ENCODE results near the gene GNPDA2.
A peak's percentile ranks its signal among the peaks of the same experiment; 100 is the strongest.

Gene GNPDA2

GRCh38 chr4:44704673-44705072 is 21.7 kb downstream of the GNPDA2 start:
- ChIA-PET POLR2A (no interaction called here), CTCF (no interaction called here)
- DNase-seq (ENCODE audit: extremely low spot score) = no peak
- TF ChIP-seq ELF4 (IDR thresholded peaks at IDR 0.05) = no peak
- TF ChIP-seq FOXM1 (IDR thresholded peaks at IDR 0.05; ENCODE audit: borderline replicate concordance) = no peak
- TF ChIP-seq, protein P1, sequence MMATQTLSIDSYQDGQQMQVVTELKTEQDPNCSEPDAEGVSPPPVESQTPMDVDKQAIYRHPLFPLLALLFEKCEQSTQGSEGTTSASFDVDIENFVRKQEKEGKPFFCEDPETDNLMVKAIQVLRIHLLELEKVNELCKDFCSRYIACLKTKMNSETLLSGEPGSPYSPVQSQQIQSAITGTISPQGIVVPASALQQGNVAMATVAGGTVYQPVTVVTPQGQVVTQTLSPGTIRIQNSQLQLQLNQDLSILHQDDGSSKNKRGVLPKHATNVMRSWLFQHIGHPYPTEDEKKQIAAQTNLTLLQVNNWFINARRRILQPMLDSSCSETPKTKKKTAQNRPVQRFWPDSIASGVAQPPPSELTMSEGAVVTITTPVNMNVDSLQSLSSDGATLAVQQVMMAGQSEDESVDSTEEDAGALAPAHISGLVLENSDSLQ (IDR thresholded peaks at IDR 0.05) = no peak
- TF ChIP-seq FOXA1 (IDR thresholded peaks at IDR 0.05) = no peak
- no peak for TF ChIP-seq FOXK2 (IDR thresholded peaks at IDR 0.05)
- no peak for TF ChIP-seq SP1 (IDR thresholded peaks at IDR 0.05)
- no peak for TF ChIP-seq NFRKB (IDR thresholded peaks at IDR 0.05)
- TF ChIP-seq BHLHE40 (IDR thresholded peaks at IDR 0.05; ENCODE audit: borderline replicate concordance) = no peak
- TF ChIP-seq L3MBTL2 (conservative IDR thresholded peaks at IDR 0.05) = no peak
- TF ChIP-seq TARDBP (IDR thresholded peaks at IDR 0.05) = no peak
- no peak for TF ChIP-seq CTBP1 (IDR thresholded peaks at IDR 0.05; ENCODE audit: borderline replicate concordance)
- TF ChIP-seq HDGF (IDR thresholded peaks at IDR 0.05; ENCODE audit: borderline replicate concordance) = no peak

DNA sequence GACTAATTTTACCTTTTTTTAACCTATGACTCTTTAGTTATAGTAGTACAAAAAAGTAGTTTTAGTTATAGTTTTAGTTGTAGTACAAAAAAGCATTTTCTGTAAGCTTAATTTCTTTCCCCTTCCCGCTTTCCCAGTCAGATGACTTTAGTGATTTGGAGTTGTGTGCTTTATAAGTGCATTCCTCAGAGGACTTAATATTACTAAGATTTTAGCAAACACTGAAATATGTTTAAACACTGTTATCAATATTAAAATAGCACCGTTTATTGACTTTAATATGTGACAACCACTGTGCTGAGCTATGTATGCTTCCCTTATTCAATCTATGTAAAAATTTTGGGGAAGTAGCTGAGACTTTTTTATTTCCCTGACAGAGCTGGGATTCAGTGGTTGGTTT is 25.3 kb downstream of the GNPDA2 start:
- TF ChIP-seq SUZ12 (IDR thresholded peaks at IDR 0.05) = no peak
- no peak for TF ChIP-seq BHLHE40 (IDR thresholded peaks at IDR 0.05; ENCODE audit: borderline replicate concordance)
- TF ChIP-seq CTBP1 (IDR thresholded peaks at IDR 0.05; ENCODE audit: borderline replicate concordance) = no peak
- TF ChIP-seq FOXM1 (IDR thresholded peaks at IDR 0.05; ENCODE audit: borderline replicate concordance) = no peak
- TF ChIP-seq SP1 (IDR thresholded peaks at IDR 0.05) = no peak
- no peak for TF ChIP-seq NFRKB (IDR thresholded peaks at IDR 0.05)

GRCh38 chr4:44700427-44700826 is 25.9 kb downstream of the GNPDA2 start:
- no peak for DNase-seq (ENCODE audit: extremely low spot score)
- ChIA-PET CTCF (no interaction called here), POLR2A (no interaction called here)
- TF ChIP-seq TARDBP (IDR thresholded peaks at IDR 0.05) (no peak), FOXK2 (IDR thresholded peaks at IDR 0.05) (no peak), SP1 (IDR thresholded peaks at IDR 0.05) (no peak), SUZ12 (IDR thresholded peaks at IDR 0.05) (no peak), CTBP1 (IDR thresholded peaks at IDR 0.05; ENCODE audit: borderline replicate concordance) (no peak), BHLHE40 (IDR thresholded peaks at IDR 0.05; ENCODE audit: borderline replicate concordance) (no peak), LEF1 (IDR thresholded peaks at IDR 0.05; ENCODE audit: borderline replicate concordance) (no peak), ELF4 (IDR thresholded peaks at IDR 0.05) (no peak), L3MBTL2 (conservative IDR thresholded peaks at IDR 0.05) (no peak)
- TF ChIP-seq, protein P1 (IDR thresholded peaks at IDR 0.05) = no peak

More for the DNA sequence above, 25.3 kb downstream of the GNPDA2 start:
- ChIA-PET POLR2A (no interaction called here), CTCF (no interaction called here)
- no peak for DNase-seq (ENCODE audit: extremely low spot score)

- ChIA-PET POLR2A (no interaction called here), CTCF (no interaction called here)
- TF ChIP-seq TARDBP (IDR thresholded peaks at IDR 0.05) = no peak
- no peak for TF ChIP-seq BHLHE40 (IDR thresholded peaks at IDR 0.05; ENCODE audit: borderline replicate concordance)
- no peak for TF ChIP-seq FOXK2 (IDR thresholded peaks at IDR 0.05)
- TF ChIP-seq LEF1 (IDR thresholded peaks at IDR 0.05; ENCODE audit: borderline replicate concordance) = no peak
- TF ChIP-seq ELF4 (IDR thresholded peaks at IDR 0.05) = no peak
- TF ChIP-seq ARNT (IDR thresholded peaks at IDR 0.05) = no peak
- no peak for TF ChIP-seq SP1 (IDR thresholded peaks at IDR 0.05)
- no peak for TF ChIP-seq CTBP1 (IDR thresholded peaks at IDR 0.05; ENCODE audit: borderline replicate concordance)
- TF ChIP-seq FOXA1 (IDR thresholded peaks at IDR 0.05) = no peak
- TF ChIP-seq FOXM1 (IDR thresholded peaks at IDR 0.05; ENCODE audit: borderline replicate concordance) = no peak
- no peak for DNase-seq (ENCODE audit: extremely low spot score)
These were observed 41.7 kb downstream of the GNPDA2 start for GRCh38 chr4:44684648-44685047.

DNA sequence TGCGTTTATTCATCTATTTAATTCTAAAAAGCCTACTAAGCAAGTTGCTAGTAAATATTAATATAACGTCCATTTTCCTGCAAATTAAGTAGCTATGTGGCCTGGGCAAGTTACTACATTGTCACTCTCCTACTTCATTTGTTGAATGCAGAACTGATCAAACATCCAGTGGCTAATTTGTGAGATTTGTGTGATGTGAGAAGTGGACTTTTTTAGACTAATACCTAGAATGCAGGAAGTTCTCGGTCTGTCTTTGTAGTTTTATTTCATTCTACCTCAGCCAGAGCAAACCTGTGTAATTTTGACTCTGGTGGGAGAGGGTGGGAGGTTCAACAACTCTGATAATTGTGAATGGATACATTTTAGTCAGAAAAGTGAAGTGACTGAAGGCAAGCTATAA is 47.3 kb downstream of the GNPDA2 start:
- CTCF ChIA-PET = no interaction called here
- no peak for TF ChIP-seq ELF4 (IDR thresholded peaks at IDR 0.05)
- TF ChIP-seq, protein P1 (IDR thresholded peaks at IDR 0.05) = no peak
- no peak for TF ChIP-seq LEF1 (IDR thresholded peaks at IDR 0.05; ENCODE audit: borderline replicate concordance)
- TF ChIP-seq HDGF (IDR thresholded peaks at IDR 0.05; ENCODE audit: borderline replicate concordance) = no peak
- no peak for TF ChIP-seq FOXA1 (IDR thresholded peaks at IDR 0.05)
- no peak for TF ChIP-seq L3MBTL2 (conservative IDR thresholded peaks at IDR 0.05)
- TF ChIP-seq ARNT (IDR thresholded peaks at IDR 0.05) = no peak
- DNase-seq (ENCODE audit: extremely low spot score) = no peak
- POLR2A ChIA-PET = interaction anchor here (1.6 to 2.5 kb wide), 4 partner anchors 11 to 231 kb away, joined by 7 to 14 read pairs (median 10); partner anchors contain the start of genes GNPDA2 and KCTD8

DNA sequence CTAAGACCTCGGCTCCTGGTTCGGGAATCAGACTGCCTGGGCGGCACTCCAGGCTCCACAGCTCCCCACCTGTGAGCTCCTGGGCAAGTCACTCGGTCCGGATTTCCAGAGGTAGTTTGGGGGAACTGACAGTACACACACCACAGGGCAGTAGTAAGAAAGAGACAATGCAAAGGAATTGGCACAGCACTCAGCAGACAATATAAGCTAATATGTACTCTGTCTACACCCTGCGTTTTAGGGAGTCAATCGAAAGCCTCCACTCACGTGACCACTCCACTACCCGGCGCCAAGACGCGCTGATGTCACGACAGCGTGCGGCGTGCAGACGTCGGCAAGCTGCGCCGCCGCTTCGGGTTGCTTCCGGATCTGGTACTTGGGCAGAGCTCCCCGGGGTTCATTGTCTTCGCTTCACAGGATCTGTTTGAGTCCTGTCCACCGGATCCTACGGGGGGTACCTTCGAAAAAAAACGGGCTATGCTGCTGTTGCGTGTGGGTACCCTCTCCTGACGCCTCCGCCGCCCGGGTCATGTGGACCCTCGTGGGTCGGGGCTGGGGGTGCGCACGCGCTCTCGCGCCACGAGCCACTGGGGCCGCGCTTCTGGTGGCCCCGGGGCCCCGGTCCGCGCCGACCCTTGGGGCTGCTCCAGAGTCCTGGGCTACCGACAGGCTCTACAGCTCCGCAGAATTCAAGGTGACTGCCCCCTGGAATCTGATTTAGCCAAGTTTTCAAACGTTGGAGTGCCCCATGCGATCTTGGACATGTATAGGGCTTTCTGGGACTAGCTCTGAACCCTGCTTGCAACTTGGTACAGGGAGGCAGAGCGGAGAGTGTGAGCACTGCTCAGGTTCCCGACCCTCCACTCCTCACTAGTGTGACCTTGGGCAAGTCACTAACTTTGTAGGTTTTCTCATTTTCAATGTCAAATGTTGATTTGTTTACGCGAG is 48.0 kb downstream of the GNPDA2 start, which contains the start of gene GUF1:
Gene GUF1 (plus strand): TSS at position 327 of the 948 bp plus-strand sequence. CDS start 203 bp downstream, at position 530.
- TF ChIP-seq BHLHE40 (IDR thresholded peaks at IDR 0.05; ENCODE audit: borderline replicate concordance) (no peak), ZNF384 (IDR thresholded peaks at IDR 0.05) (no peak), ELF4 (IDR thresholded peaks at IDR 0.05) (peak; percentile 57), L3MBTL2 (conservative IDR thresholded peaks at IDR 0.05) (peak; percentile 88), CTBP1 (IDR thresholded peaks at IDR 0.05; ENCODE audit: borderline replicate concordance) (no peak)
- CTCF ChIA-PET = interaction anchor here (0.6 to 1.5 kb wide), 3 partner anchors 46 to 1710 kb away, joined by 3 to 5 read pairs (median 4); no protein-coding TSS in a partner anchor
- DNase-seq (ENCODE audit: extremely low spot score) = peak; percentile 73
- POLR2A ChIA-PET = interaction anchor here (0.5 to 2.5 kb wide), 17 partner anchors 9 to 697 kb away, joined by 3 to 14 read pairs (median 4); partner anchors contain the start of genes GNPDA2 and KCTD8

Data from HEK293T (cell line).